Stomach (tissue), 9 donors: Measurements from ENCODE around the gene B3GLCT. TPM values are rescaled to one million over a fixed set of nuclear protein-coding genes. Genes with fewer than 3 reads are reported as not detected.

Source experiments
- DNase-seq, 2 donors: peaks; one replicate each; pipeline versions ENCODE4 v3.0.0 to v3.0.0-alpha.2; 2013 to 2019
- H3K27ac ChIP-seq, 5 donors: fragments of 200-600 bp in 4 of 5; sonication (generic) in 4 of 5; one replicate each; pipeline ENCODE4 v1.5.1; 2013 to 2019; ENCODE audit warnings: mild to moderate bottlenecking in 1 of 5, moderate library complexity in 1 of 5
- H3K27me3 ChIP-seq, 3 donors: fragments of 200-600 bp; sonication (generic); one replicate each; pipeline ENCODE4 v1.5.1; 2017 to 2019; ENCODE audit warnings: mixed run types in 1 of 3
- H3K36me3 ChIP-seq, 4 donors: fragments of 200-600 bp; sonication (generic); 1 replicate in 3 of 4; 2 replicates in 1 of 4; pipeline ENCODE4 v1.5.1; 2016 to 2019
- H3K4me1 ChIP-seq, 4 donors: fragments of 200-600 bp; sonication (generic); one replicate each; pipeline ENCODE4 v1.5.1; 2016 to 2019
- H3K4me3 ChIP-seq, 4 donors: fragments of 200-600 bp; sonication (generic) in 3 of 4; one replicate each; pipeline ENCODE4 v1.5.1; 2016 to 2019; ENCODE audit warnings: mild to moderate bottlenecking in 1 of 4
- H3K9me3 ChIP-seq, 4 donors: fragments of 200-600 bp; sonication (generic); one replicate each; pipeline ENCODE4 v1.5.1; 2016 to 2019
- EP300 ChIP-seq: sonication (generic); formaldehyde crosslinking; IDR thresholded peaks from one replicate; pipeline ENCODE4 v1.6.1; 2017; ENCODE audit warnings: antibody characterized with exemption
- POLR2A ChIP-seq, 4 donors: fragments of 450-650 bp; IDR thresholded peaks; one replicate each; pipeline ENCODE4 v1.6.1; 2016; ENCODE audit warnings: antibody characterized with exemption in 4 of 4, control low read depth in 2 of 4, mild to moderate bottlenecking in 1 of 4, moderate library complexity in 1 of 4
- POLR2AphosphoS5 ChIP-seq, 3 donors: sonication (generic); formaldehyde crosslinking; IDR thresholded peaks; one replicate each; pipeline ENCODE4 v1.6.1; 2016; ENCODE audit warnings: antibody characterized with exemption in 3 of 3
- WGBS, 5 donors: extraction: QIAGEN DNeasy Blood & Tissue Kit in 3 of 5; methylation state at CpG; one replicate each; pipeline versions ENCODE4 v1.1.5 to v1.1.7; 2013 to 2018; 5-methylcytosine and 5-hydroxymethylcytosine counted together
- intact Hi-C: fragments of 100-400 bp; cut with DNase I; formaldehyde crosslinking; loops from one replicate; pipeline ENCODE4 v1.15.1; 2023; ENCODE audit warnings: low total_unique reads
- polyA plus RNA-seq, 3 donors: library from polyadenylated mRNA; stranded (reverse); fragments of 200-250 nt; gene quantifications; one replicate each; pipeline ENCODE4 v1.2.3, GENCODE V29; 2013
- total RNA-seq, 5 donors: library from RNA; depleted of rRNA; stranded (reverse); fragments of >200 nt; gene quantifications; one replicate each; pipeline versions ENCODE4 v1.1.0 to v1.2.3, GENCODE V29; 2014 to 2016
- TF ChIP-seq, protein P1 (sequence below), 7 experiments: fragments of 450-650 bp in 4 of 7; fragments of 200-600 bp in 3 of 7; sonication (generic) in 3 of 7; IDR thresholded peaks; one replicate each; pipeline ENCODE4 v1.5.1; 2016 to 2019; ENCODE audit warnings: antibody characterized with exemption in 7 of 7, control low read depth in 2 of 7, mild to moderate bottlenecking in 1 of 7
- donor health status: healthy with polysubstance abuse.
- donor health status: Bipolar disorder and iron deficiency.
- donor health status: healthy.

Gene B3GLCT
- total and polyA plus RNA-seq, 8 donors = 0.76 to 16.1 (median 6.4) TPM; not detected in 2

DNA sequence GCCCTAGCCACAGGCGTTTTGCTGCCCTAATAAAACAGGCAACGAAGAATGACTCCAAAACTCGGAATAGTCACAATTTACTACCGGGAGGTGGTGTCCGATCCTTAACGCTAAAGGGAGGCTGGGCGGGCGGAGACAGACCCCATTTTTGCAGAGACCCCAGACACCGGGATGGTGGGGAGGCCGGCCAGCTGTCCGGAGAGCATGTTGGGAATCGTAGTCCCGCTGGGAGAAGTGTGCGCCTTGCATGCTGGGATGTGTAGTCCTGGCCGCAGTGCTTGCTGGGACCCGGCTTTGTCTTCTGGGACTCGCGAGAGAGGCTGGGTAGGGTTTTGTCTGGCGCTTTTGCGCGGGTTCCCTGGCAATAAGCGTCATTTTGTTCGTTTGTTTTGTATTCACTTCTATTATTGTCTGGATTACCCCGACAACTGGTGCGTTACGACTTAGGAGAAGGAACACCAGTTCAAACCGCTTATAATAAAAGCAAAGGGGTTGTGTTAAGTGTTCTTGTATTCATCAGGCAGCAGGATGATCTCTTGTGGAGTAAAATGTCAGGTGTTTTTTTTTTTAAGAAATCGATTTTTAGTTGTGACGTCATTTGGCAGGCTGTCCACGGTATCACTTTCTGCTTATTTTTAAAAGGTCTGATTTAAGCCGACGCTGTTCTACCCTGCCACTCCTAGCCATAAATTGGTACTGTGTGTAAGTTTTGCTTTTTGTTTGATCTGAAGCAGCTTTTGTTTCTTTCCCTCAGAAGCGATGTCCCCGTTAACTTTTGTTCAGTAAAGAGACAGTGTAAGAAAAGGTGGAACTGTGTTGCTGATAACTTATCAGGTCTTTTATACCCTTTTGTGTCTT is 37.4 kb upstream of the B3GLCT start:
- peaks cover 11 to 34% (median 22%) of the 10 kb centered on the region in 4 donors for H3K4me1 ChIP-seq
- intact Hi-C loops = no loop called here
- H3K27ac ChIP-seq = peak overlapping the region; percentile 82 to 97 (median 95)
- H3K9me3 ChIP-seq = no peaks in the 10 kb centered on the region
- H3K36me3 ChIP-seq = peaks cover 0 to 9% (median 5%) of the 10 kb centered on the region in 4 donors
- no peaks in the 10 kb centered on the region for H3K27me3 ChIP-seq
- DNase-seq = peak; percentile 95 to 99
- WGBS, 5 donors = 0 to 1% (median 0%) methylated on average over 34 of the region's 34 CpGs
- TF ChIP-seq POLR2AphosphoS5 (IDR thresholded peaks at IDR 0.05) (peak; percentile 73 to 91 (median 81)), EP300 (no peak), POLR2A (IDR thresholded peaks at IDR 0.05) (no peak)
- TF ChIP-seq, protein P1, sequence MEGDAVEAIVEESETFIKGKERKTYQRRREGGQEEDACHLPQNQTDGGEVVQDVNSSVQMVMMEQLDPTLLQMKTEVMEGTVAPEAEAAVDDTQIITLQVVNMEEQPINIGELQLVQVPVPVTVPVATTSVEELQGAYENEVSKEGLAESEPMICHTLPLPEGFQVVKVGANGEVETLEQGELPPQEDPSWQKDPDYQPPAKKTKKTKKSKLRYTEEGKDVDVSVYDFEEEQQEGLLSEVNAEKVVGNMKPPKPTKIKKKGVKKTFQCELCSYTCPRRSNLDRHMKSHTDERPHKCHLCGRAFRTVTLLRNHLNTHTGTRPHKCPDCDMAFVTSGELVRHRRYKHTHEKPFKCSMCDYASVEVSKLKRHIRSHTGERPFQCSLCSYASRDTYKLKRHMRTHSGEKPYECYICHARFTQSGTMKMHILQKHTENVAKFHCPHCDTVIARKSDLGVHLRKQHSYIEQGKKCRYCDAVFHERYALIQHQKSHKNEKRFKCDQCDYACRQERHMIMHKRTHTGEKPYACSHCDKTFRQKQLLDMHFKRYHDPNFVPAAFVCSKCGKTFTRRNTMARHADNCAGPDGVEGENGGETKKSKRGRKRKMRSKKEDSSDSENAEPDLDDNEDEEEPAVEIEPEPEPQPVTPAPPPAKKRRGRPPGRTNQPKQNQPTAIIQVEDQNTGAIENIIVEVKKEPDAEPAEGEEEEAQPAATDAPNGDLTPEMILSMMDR (IDR thresholded peaks at IDR 0.05) = no peak
- peak overlapping the region; percentile 65 to 95 (median 89) for H3K4me3 ChIP-seq

DNA sequence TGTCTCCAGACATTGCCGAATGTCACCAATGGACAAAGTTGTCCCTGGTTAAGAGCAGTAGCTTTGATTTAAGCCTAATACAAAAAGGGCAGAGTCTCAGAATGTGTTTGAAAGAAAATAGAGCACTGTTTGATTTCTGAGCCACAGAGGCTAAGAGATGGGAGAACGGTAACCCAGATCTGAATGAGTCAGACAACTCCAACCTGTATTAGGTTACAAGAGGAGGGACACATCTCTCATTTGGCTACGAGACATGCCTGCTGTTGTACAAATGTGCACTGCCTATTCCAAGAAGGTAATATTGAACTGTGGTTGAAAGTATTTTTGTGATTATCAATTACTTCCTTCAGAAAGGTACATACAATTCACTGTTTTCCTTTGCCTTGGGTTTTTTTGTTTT is 33.2 kb upstream of the B3GLCT start:
- H3K27me3 ChIP-seq = no peaks in the 10 kb centered on the region
- TF ChIP-seq EP300 (no peak), POLR2A (IDR thresholded peaks at IDR 0.05) (no peak), POLR2AphosphoS5 (IDR thresholded peaks at IDR 0.05) (no peak)
- TF ChIP-seq, protein P1 (IDR thresholded peaks at IDR 0.05) = no peak
- DNase-seq = no peak
- no peak overlapping the region for H3K4me3 ChIP-seq
- no peaks in the 10 kb centered on the region for H3K9me3 ChIP-seq
- WGBS, 5 donors = 66 to 80% (median 75%) methylated on average over 3 of the region's 3 CpGs
- intact Hi-C loops = no loop called here
- peaks cover 0 to 8% (median 0%) of the 10 kb centered on the region in 4 donors for H3K4me1 ChIP-seq
- no peak overlapping the region for H3K27ac ChIP-seq
- no peaks in the 10 kb centered on the region for H3K36me3 ChIP-seq

DNA sequence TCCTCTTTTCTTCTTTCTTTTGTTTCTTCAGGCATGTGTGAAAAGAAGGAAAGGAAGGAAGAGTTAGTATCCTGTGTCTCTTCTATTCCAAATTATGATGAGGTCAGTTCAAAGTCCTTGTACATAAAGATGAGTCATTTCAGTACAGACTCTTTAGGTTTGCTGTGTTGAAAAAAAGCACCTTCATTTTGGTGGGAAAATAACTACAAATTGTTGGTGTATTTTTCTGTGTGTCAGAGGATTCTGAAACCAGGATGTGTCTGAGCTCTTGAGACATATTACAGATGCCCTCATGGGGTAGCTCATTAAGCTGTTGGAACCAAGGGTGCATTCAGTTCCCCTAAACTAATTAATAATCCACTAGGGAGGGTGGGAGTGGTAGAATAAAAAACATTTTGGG is 32.3 kb upstream of the B3GLCT start:
- Histone ChIP-seq H3K27me3 (no peaks in the 10 kb centered on the region), H3K4me3 (no peak overlapping the region), H3K4me1 (peaks cover 0 to 8% (median 0%) of the 10 kb centered on the region in 4 donors), H3K9me3 (no peaks in the 10 kb centered on the region), H3K27ac (no peak overlapping the region), H3K36me3 (no peaks in the 10 kb centered on the region)
- no peak for DNase-seq
- intact Hi-C loops = no loop called here
- no peak for TF ChIP-seq POLR2AphosphoS5 (IDR thresholded peaks at IDR 0.05)
- TF ChIP-seq, protein P1 (IDR thresholded peaks at IDR 0.05) = no peak
- no peak for TF ChIP-seq POLR2A (IDR thresholded peaks at IDR 0.05)
- TF ChIP-seq EP300 = no peak

DNA sequence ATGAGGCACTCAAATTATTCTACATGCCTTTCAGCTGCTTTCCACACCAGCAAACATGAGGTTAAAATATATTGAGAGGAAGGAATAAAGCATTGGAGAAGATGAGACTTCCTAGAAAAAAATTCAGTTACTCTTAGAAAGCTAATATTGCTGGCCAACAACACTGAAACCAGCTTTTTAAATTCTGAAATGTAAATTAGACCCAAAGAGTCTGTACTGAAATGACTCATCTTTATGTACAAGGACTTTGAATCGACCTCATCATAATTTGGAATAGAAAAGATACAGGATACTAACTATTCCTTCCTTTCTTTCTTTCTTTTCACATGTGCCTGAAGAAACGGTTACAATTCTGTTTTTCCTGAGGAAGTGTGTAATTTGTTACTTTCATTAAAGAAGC is 31.6 kb upstream of the B3GLCT start:
- intact Hi-C loops = no loop called here
- TF ChIP-seq EP300 (no peak), POLR2A (IDR thresholded peaks at IDR 0.05) (no peak), POLR2AphosphoS5 (IDR thresholded peaks at IDR 0.05) (no peak)
- TF ChIP-seq, protein P1 (IDR thresholded peaks at IDR 0.05) = no peak
- 34 to 49% (median 40%) methylated on average over 2 of the region's 2 CpGs for WGBS, 5 donors

More for the DNA sequence above, 31.6 kb upstream of the B3GLCT start:
- Histone ChIP-seq H3K36me3 (no peaks in the 10 kb centered on the region), H3K9me3 (no peaks in the 10 kb centered on the region), H3K27me3 (no peaks in the 10 kb centered on the region), H3K4me1 (peaks cover 0 to 3% (median 0%) of the 10 kb centered on the region in 4 donors), H3K4me3 (no peak overlapping the region), H3K27ac (no peak overlapping the region)
- no peak for DNase-seq
